DND-41 (cell line): ENCODE data around the gene TGFA.

Source experiments
- EZH2 ChIP-seq: IDR thresholded peaks from 3 replicates; pipeline ENCODE4 v1.6.1; 2012; ENCODE audit warnings: borderline replicate concordance, low read depth, mild to moderate bottlenecking, moderate library complexity, low read length, inconsistent platforms; ENCODE audit not compliant: severe bottlenecking
- TF ChIP-seq, protein P1 (sequence below): IDR thresholded peaks from 2 replicates; pipeline ENCODE4 v1.5.1; 2012; ENCODE audit warnings: borderline replicate concordance, low read length, moderate library complexity, mild to moderate bottlenecking; ENCODE audit not compliant: poor library complexity, severe bottlenecking; ENCODE audit errors: extremely low read depth

DNA sequence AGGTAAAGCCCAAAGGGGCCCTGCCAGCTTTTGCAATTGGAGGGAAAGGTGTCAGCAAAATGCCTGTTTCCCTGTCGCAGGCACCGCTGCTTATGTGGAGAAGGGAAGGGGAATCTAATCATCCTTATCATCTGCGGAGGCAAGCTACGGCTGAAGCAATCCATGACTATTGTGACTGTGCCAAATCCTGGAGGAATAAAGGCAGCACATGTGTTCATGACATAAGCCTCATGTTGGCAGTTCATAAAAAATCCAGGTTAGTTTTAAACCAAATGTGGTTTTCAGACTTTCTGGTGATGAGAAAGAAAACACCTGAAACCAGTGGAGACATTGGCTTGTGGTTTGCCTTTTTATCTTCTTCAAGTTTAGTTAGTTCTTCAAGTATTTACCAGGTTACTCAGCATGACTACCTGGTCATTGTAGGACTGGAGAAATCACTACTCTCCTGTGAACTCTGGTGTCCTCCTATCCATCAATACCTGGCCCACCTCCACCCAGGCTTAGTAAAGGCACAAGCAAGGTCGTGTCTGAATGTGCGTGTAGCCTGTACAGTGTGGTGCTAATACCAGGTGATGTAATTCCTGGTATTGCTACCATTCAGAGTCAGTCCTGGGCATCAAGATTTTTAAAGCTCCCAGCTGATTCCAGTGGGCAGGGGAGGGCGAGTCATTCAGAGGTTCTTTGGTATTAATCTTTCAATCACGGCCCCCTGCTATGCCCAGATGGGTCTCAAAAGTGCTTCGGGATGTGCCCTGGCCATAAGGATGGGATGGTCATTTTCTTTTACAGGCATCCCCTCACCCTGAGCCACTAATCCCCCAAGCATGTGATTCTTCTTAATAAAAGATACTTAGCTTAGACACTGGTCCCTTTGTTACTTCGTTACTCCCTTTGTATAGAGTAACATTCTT, 96.8 kb downstream of the TGFA start:
- no peak for TF ChIP-seq EZH2
- TF ChIP-seq, protein P1, sequence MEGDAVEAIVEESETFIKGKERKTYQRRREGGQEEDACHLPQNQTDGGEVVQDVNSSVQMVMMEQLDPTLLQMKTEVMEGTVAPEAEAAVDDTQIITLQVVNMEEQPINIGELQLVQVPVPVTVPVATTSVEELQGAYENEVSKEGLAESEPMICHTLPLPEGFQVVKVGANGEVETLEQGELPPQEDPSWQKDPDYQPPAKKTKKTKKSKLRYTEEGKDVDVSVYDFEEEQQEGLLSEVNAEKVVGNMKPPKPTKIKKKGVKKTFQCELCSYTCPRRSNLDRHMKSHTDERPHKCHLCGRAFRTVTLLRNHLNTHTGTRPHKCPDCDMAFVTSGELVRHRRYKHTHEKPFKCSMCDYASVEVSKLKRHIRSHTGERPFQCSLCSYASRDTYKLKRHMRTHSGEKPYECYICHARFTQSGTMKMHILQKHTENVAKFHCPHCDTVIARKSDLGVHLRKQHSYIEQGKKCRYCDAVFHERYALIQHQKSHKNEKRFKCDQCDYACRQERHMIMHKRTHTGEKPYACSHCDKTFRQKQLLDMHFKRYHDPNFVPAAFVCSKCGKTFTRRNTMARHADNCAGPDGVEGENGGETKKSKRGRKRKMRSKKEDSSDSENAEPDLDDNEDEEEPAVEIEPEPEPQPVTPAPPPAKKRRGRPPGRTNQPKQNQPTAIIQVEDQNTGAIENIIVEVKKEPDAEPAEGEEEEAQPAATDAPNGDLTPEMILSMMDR = no peak
